Osteocyte (in vitro differentiated cells): ENCODE data around the gene VSTM2L. TPM values are rescaled to one million over a fixed set of nuclear protein-coding genes. Genes with fewer than 3 reads are reported as not detected.

Experiments used
- DNase-seq: peaks from one replicate; pipeline ENCODE4 v3.0.0; 2021; ENCODE audit warnings: mixed read lengths; ENCODE audit not compliant: unreplicated experiment; ENCODE audit errors: extremely low spot score
- H3K27ac Mint-ChIP-seq: one replicate; pipeline ENCODE4 v1.8.0; 2021; ENCODE audit warnings: mild to moderate bottlenecking, mixed read lengths; ENCODE audit not compliant: unreplicated experiment
- H3K27me3 Mint-ChIP-seq: one replicate; pipeline ENCODE4 v1.8.0; 2021; ENCODE audit warnings: mixed read lengths; ENCODE audit not compliant: unreplicated experiment
- H3K36me3 Mint-ChIP-seq: one replicate; pipeline ENCODE4 v1.8.0; 2021; ENCODE audit warnings: mixed read lengths; ENCODE audit not compliant: unreplicated experiment
- H3K4me1 Mint-ChIP-seq: one replicate; pipeline ENCODE4 v1.8.0; 2021; ENCODE audit warnings: mixed read lengths; ENCODE audit not compliant: unreplicated experiment
- H3K4me3 Mint-ChIP-seq: one replicate; pipeline ENCODE4 v1.8.0; 2021; ENCODE audit warnings: mild to moderate bottlenecking, moderate library complexity, mixed read lengths; ENCODE audit not compliant: unreplicated experiment
- H3K9me3 Mint-ChIP-seq: one replicate; pipeline ENCODE4 v1.8.0; 2021; ENCODE audit warnings: mixed read lengths; ENCODE audit not compliant: unreplicated experiment
- CTCF ChIP-seq: fragments of 200-600 bp; sonication (generic); IDR thresholded peaks from 2 replicates; pipeline ENCODE4 v1.5.0; 2021; ENCODE audit warnings: antibody characterized with exemption, mild to moderate bottlenecking, moderate library complexity
- total RNA-seq: library from RNA; stranded (reverse); gene quantifications from 2 replicates; pipeline ENCODE4 v1.2.1, GENCODE V29; 2021

Gene VSTM2L
- total RNA-seq, 1 donor from 2014 or later, result 14.7 TPM

GRCh38 chr20:37990571-37991151, 87.7 kb downstream of the VSTM2L start:
- Mint-ChIP-seq H3K27ac (no peak overlapping the region), H3K36me3 (peaks cover 15% of the 10 kb centered on the region), H3K27me3 (no peaks in the 10 kb centered on the region), H3K4me1 (peaks cover 71% of the 10 kb centered on the region), H3K4me3 (no peak overlapping the region), H3K9me3 (no peaks in the 10 kb centered on the region)
- no peak for DNase-seq
- TF ChIP-seq CTCF, result no peak

GRCh38 chr20:37991157-37991866, 88.4 kb downstream of the VSTM2L start:
- H3K27me3 Mint-ChIP-seq, result no peaks in the 10 kb centered on the region
- H3K4me3 Mint-ChIP-seq, result no peak overlapping the region
- peaks cover 21% of the 10 kb centered on the region for H3K36me3 Mint-ChIP-seq
- no peak overlapping the region for H3K27ac Mint-ChIP-seq
- H3K4me1 Mint-ChIP-seq, result peaks cover 65% of the 10 kb centered on the region
- no peaks in the 10 kb centered on the region for H3K9me3 Mint-ChIP-seq
- TF ChIP-seq CTCF, result no peak
- DNase-seq, result no peak

- H3K9me3 Mint-ChIP-seq, result no peaks in the 10 kb centered on the region
- TF ChIP-seq CTCF, result no peak
- no peak overlapping the region for H3K4me3 Mint-ChIP-seq
- H3K36me3 Mint-ChIP-seq, result peaks cover 22% of the 10 kb centered on the region
- DNase-seq, result no peak
- no peaks in the 10 kb centered on the region for H3K27me3 Mint-ChIP-seq
- no peak overlapping the region for H3K27ac Mint-ChIP-seq
- H3K4me1 Mint-ChIP-seq, result peaks cover 59% of the 10 kb centered on the region
Observed at GRCh38 chr20:37991908-37992307, 89.0 kb downstream of the VSTM2L start.

GRCh38 chr20:37992802-37993409, 90.0 kb downstream of the VSTM2L start:
- Mint-ChIP-seq H3K4me1 (peaks cover 49% of the 10 kb centered on the region), H3K27ac (peak overlapping the region; percentile 64), H3K9me3 (no peaks in the 10 kb centered on the region), H3K36me3 (peaks cover 28% of the 10 kb centered on the region), H3K27me3 (no peaks in the 10 kb centered on the region), H3K4me3 (no peak overlapping the region)
- peak; percentile 82 for TF ChIP-seq CTCF
- no peak for DNase-seq

- no peaks in the 10 kb centered on the region for H3K9me3 Mint-ChIP-seq
- DNase-seq, result no peak
Observed at GRCh38 chr20:37994512-37994911, 91.6 kb downstream of the VSTM2L start.

More at GRCh38 chr20:37994512-37994911, 91.6 kb downstream of the VSTM2L start:
- Mint-ChIP-seq H3K36me3 (peaks cover 33% of the 10 kb centered on the region), H3K4me1 (peaks cover 38% of the 10 kb centered on the region), H3K27ac (no peak overlapping the region), H3K27me3 (no peaks in the 10 kb centered on the region), H3K4me3 (no peak overlapping the region)
- TF ChIP-seq CTCF, result no peak
